Left renal pelvis (tissue), 4 donors: Measurements from ENCODE around the gene BCL2. TPM values are rescaled to one million over a fixed set of nuclear protein-coding genes. Genes with fewer than 3 reads are reported as not detected.
A peak's percentile ranks its signal among the peaks of the same experiment; 100 is the strongest.

Experiments used
- DNase-seq, 4 donors: peaks; one replicate each; pipeline ENCODE4 v3.0.0-alpha.2; 2013; ENCODE audit warnings: low read depth in 4 of 4, low spot score in 3 of 4
- polyA plus RNA-seq, 4 donors: library from polyadenylated mRNA; unstranded; fragments of 120-200 nt; gene quantifications; one replicate each; pipeline ENCODE4 v1.2.1, GENCODE V29; 2013; ENCODE audit not compliant: insufficient read length in 4 of 4

The BCL2 gene
- polyA plus RNA-seq, 4 donors: 21.6 to 27.4 (median 24.5) TPM

DNA sequence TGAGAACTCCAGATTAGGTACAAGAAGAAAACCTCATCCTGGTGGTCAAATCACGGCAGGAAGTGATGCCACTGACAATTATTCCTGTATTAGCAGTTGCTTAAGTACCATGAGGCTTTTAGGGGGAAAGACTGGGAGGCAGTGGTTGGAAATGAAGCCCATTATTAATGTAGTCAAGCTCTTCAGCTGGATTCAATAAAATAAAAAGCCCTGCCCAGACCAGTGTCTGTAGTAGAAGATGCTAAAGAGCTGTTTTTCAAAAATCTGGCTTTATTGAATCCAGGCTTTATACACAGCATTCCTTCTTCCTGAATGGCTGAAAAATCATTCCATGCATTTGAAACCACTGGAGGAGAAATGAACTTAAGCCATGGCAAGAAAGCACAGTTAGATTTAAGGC, 155.2 kb downstream of the BCL2 start:
- DNase-seq: no peak

DNA sequence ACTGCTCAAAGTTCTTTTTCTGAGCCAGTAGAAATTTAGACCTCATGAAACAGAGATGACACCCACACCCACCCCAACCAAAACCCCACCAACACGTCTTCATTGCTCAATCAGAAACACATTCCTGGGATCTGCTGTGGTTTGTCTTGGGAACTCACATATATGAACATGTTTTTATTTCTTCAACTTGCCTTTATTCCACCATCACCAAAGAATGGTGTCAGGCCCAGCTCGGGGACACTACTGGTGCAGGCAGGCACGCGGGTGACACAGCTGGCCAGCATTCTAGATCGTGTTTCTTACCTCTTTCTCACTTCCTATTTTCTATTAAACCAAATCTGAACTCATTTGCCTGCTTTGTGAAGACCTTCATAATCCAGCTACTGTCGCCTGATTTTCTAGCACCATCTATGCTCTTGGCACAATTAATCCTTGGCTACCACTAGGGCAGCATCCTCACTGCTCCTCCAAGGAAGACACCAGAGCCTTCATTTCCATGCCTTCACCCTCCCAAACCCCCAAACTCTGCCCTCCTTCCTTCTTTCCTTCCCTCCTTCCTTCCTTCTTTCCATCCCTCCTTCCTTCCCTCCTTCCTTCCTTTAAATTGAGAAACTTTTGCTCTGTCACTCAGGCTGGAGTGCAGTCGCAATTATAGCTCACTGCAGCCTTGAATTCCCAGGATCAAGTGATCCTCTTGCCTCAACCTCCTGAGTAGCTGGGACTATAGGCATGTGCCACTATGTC, 157.1 kb downstream of the BCL2 start:
- no peak for DNase-seq

DNA sequence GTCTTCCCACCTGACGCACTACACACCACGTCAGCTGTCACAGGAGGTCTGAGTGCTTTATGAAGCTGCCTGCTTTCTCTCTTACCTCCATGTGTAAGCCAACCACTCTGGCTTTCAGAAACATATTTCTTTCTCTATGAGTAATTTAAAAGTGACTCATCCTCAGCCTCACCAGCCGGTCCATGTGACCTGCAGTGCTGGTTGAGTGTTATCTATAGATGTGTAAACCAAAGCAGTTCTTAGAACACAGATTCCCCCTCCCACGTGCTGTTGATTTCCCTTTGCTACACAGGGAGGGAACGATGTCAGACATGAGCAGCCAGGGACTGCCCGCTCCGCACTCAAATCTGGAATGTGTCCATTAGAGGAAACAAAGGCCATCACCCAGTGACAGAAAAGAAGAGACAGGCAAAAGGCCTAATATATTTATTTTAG, 157.8 kb downstream of the BCL2 start:
- no peak for DNase-seq

DNA sequence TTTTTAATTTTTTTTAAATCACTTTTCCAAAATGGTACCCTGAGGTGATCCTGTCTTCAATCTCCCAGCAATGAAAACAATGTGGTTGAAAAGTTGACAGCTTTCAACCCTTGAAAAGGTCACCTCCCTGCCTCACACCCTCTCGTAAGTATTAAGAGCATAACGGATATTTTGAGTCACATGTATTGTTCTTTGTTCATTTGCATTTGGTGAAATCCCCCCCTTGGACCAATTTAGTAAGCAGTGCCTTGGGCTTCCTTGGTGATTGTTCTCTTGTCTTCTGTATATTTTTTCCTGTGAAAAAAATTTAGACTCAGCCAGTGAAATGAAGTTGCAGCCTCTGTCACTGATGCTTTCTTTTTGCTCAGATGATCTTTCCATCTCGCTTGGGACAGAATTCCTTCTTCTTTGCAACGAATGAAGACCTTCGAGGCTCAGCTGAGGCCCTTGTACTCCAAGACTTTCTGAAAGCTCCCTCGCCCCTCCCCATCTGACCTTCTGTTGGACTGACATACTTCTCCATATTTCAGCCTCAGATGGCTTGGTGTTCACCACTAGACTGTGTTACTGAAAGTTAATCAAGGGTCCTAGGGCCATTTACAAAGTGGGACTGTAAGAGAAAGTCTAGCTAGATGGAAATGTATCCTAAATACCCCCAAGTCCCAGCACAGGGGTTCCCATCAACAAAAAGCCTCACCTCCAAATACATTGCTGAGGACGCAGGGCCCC, 158.4 kb downstream of the BCL2 start:
- no peak for DNase-seq

DNA sequence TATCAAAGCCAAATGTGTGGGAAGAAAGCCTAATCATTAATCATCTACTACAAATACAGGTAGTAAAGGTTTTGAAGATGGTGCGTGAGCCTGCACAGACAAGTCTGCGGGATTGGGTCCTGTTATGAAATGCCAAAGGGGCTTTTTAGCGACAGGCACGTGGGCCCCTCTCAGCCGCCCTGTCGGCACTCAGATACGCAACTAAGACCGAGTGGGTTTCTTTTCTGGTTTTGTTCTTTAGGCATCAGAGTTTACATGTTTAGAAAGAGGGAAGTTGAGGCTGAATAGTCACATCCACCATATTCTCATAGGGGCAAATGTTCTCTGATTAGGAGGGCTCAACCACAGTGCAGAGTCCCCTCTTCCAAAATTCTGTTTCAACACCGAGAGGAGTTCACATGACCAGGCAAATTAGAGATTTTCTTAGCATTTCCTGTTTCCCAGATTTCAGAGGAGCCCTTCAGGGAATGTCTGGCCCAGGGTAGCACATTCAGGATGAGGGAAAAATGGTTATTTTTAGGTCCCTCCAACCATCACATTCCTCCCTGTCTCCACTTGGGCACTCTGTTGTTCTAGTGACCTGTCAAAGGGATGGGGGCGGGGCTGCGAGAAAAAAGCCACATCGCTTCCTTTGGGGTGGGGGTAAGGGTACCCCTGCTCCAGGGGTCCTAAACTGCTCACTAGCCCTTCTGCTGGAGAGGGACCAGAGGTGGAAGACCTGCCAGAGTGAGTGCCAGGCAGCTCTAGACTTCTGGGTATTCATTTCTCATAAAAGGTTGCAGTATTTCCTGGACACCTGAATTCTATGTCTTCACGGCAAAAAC, 159.2 kb downstream of the BCL2 start:
- DNase-seq: no peak

DNA sequence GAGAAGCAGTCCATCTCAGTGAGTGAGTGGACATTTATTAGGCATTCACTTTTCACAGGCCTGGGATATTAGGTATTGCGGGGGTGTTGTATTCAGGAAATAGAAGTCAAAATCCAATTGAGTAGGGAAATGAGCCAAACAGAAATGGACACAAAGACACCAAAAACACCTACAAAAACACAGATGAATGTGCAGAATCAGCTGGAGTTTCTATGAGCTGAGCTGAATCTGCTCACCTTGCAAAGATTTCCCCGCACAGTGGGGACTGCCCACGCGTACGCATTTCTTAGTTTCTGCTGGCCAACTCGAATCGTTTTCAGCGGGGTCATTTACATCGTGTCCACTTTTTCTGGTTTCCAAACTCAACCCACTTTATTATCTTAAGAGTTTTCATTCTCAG, 160.0 kb downstream of the BCL2 start:
- DNase-seq: no peak

DNA sequence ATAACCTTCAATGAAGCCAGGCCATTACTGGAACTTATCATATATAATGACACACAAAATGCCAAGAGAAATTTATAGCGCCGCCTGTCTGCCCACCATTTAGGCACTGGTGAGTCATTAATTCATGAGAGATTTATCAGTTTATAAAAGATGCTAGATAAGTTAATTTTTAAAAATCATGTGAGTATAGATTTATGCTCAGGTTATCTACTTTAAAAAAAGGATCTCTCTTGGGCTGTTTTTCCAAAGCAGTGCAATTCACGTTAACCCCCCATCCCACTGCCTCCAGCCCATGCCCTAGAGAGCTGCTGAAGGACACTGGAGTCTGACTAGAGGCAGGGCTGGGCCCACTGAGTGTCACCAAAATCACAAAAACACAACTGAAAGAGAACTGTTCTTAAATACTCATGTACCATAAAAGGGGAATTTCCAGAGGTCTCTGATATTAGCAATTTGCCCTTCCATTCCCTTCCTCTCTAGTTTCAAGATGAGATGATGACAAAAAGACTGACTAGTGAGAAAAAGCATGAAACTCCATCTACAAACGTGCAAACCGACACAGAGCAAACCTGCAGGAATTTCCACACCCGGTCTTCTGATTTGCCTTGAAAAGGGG, 160.8 kb downstream of the BCL2 start:
- no peak for DNase-seq

DNA sequence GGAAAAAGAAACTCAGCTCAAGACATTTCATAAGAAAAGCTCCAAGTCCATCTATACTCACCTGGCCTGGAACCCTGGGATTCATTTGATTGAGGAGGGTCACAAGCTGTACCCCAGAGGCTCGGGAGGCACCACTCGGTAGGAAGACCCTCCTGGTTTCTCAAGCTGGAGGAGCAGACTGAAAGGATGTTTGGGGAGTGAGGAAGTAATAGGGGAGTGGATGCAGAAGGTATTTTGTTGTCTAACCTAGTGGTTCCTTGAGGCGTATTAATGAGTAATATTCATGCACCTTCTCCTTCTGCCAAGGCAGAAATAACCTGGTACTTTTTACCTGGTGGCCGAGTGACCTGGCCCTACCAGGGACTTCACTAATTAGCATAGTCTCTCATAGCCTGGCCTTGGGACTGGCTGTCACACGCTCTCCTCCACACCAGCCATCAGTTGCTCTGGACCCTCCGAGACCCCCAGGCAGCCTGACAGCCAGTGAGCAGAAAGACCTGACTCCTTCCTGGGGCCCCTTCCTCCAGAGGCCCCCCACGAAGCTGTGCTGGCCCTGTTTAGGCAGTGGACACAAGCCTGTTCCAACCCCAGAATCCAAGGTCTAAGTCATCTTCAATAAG, 161.4 kb downstream of the BCL2 start:
- DNase-seq: no peak

DNA sequence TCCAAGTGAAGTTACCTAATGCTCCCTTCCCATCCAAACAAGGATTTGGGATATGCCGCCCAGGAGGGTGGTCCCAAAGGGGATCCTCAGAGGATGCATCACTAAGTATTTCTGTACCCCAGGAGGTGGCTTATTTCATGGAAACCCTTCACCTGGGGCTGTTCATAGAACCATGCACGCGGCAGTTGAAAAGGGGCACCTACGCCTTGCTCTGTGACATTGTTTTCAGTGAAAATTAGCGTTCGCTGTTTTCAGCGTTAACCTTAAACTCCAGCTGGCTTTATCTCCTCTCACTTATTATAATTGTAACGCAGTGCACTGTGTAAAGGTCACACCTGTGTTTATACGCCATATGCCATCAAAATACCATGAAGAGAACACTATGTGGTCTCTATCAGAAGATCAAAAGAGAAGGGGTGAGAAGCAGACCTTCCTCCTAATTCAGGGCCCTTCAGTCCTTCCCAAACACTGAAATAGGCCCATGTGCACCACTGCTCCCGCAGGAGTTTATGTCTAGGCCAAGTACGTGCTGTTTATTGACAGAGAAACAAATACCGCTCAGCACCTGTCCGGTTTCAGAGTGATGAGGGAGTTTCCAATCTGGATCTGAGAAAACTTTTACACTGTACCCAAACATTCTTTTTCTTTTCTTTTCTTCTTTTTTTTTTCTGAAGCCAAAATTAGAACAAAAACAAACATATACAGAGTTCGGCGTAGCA, 162.1 kb downstream of the BCL2 start:
- no peak for DNase-seq

DNA sequence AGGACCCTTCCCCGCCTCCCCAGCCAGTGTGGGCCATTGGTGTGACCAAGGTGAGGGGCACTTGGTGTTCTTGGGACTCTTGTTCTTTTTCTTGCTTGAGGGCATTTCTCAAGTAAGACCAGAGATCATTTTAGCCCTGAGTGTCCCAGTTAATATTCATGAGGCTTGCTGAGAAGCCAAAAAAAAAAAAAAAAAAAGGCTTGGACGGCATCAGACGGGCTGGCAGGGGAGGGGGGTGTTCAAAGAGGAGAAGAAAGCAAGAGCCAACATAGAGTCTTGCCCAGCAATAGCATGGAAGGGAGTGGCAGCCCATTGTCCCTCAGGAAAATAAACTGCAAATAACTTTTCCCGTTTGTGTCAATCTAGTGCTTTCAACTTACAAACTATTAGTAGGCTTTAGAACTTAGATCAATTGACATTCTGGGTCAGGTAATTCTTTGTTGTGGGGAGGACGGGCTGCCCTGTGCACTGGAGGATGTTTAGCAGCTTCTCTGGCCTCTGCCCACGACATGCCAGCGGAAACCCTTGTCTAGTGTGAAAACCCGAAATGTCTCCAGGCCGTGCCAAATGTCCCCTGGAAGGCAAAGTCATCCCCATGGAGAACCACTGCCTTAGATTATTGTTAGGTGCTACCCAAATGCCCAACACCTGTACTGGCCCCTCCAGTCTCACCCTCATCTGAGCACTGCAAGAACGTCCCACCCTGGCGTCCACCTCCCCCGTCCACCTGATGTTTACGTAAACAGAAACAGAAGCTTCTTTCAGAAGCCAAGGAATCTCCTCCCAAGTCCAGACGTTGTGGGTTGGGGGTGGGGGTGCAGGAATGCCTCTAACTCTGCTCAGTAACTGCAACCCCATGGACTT, 163.4 kb downstream of the BCL2 start:
- DNase-seq: no peak

DNA sequence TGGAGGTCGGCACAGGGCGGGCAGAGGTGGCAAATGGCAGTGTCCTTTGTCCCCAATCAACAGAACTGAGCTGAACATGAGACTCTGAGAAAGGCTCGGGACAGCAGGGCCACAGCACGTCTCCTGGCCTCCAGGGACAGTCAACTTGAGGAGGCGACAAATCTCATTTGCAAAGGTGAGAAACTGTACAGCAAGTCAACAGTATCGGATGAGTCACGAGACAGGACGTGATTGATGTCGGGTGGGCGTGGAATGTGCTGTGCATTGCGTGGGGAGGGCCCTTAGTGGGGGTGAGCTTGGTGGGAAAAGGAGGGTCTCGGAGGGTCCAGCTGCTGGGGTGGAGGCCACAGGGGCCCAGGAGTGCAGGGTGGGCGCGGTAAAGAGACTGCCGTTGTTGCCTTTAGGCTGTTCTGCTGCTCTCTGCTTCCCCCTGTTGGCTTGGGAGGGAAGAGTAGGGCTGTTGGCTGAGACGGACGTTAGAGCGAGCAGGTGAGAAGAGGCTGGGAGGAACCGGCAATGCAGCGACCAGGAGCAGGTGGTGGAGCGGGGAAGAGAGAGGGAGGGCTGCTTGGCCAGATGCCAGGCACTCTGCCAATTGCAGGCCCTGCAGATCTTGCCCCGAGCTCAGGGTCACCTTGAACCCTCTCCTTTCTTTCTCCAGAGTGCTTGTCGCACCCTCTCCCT, 164.3 kb downstream of the BCL2 start:
- DNase-seq: peak in 3 of 4 donors; percentile 48 to 69 (median 63)

DNA sequence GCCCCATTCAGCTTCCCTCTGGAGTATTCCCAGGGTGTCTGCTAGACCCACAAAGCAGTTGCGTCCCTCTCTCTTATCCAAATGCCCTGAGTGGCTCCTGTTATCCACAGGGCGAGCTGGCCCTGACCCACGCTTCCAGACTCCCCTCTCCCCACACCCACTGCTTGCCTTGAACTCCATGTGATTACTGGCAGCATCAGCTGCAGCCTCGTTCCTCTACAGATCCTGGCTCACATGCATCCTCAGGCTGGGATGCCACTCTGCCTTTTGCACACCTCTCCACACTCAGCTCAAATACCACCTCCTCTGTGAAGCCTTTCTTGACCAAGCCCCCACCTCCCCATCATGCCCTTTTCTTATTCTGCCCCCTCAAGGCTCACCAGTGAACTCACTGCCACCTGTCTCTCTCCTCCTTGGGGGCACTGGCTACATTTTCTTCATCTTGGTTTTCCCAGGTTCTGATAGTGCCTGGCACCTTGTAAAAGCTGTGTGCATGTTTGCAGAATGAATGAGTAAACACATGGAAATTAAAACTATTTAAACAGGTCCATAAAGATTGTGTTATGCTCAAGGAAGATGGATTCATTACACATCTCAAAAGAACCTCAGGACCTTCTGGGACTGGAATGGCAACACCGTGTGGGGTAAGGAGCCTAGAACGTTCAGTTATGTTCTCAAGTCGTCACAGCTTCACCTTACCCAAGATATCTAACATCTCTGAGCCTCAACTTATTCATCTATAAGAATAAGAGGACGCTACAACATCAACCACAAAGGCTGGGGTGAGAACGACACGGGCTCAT, 165.0 kb downstream of the BCL2 start:
- no peak for DNase-seq

DNA sequence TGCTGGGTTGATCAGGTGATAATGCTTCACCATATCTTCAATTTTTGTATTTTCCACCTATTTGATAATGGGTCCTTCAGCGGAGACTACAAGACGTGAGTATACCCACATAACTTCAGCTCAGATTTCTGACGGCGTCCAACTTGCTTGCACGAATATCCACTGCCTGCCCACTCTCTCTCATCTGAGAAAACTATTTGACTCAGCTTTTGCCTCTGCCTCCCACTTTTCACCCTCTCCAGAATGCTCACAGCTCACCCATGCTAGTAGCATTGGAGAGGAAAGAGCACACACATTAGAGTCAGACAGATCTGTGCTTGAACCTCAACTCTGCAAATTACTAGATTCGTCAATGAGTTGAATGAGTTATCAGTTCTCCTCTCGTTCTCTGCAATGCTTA, 166.8 kb downstream of the BCL2 start:
- DNase-seq: no peak

DNA sequence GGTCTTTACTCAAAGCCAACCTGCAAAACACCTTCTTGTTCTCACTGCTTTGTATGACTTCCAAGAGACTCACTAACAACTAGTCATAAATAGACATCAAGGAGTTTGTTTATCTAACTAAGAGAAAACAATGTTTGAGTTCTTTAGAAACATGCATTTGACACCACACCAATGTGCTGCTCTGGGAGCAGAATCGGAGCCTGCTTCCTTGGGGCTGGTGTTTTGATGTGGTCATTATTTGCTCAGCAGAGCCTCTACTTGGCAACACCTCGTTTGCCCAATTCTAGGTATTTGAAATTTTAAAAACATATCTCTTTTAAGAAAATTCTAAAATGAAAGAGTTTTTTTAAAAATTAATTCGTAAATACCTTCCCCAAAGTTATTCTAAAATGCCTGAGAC, 167.5 kb downstream of the BCL2 start:
- no peak for DNase-seq

DNA sequence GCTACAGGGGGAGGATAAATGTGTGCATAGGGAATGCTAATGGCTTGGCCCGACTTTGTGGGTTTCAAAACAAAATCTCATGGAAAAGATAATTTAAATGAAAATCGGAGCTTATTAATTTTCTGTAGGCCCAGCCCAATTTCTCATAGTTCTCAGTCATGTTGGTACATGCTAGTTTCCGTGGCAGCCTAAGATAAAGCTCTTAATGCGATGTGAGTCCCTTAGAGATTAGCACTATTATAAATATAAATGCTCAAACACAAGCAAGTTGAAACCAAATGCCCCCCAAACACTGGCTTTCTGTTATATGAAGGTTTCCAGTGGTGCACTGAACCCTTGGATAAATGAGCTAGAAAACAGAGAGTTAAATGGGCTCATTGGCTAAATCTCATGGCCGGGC, 168.0 kb downstream of the BCL2 start:
- DNase-seq: no peak

DNA sequence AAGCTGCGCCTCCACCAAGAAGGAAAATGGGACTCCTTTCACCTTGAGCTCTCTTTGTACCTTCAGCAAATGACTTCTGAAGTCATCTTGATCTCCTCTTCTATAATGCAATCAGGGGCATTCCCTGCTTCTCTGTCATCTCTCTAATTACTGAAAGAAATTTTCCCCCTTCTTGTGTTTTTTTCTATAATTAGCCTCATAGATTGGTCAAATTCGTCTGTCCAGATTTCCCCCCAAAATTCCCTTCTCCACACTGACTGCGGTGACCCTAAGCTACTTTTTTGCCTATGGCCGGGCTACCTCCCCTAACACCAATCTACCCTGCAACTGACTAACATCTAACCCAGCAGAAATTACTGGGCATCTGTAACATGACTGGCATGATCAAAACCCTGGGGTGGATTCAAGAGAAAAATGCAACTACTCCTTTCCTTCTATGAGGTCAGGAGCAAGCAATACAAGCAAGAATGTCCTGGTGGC, 168.6 kb downstream of the BCL2 start:
- DNase-seq: no peak

DNA sequence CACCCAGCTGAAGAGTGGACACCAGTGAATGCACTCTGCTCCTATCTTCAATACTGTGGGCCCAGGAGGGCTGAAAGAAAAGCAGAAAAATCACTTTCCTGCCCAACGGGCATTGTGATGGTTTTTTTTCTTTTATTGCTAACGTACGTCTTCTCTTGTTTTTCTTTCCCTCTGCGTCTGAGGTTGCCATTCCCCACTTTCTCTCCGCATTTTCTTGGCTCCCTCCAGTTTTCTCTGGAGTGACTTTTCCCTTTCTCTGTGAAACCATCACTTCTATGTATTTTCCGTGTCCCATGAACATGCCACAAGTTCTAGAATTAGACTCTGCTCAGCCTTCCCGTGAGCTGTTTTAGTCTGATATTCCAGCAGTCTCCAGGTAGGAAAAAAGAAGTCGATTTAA, 169.2 kb downstream of the BCL2 start:
- no peak for DNase-seq

DNA sequence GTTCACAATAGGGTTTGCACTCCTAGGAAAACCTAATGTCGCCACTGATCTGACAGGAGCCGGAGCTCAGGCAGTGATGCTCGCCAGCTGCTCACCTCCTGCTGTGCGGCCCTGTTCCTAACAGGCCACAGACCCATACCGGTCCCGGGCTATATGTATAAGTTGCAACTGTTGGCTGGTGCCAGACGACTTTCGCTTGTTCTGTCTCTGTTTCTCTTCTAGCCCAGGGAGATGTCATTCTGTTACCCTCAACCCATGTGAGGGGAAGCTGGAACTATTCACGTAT, 170.3 kb downstream of the BCL2 start:
- DNase-seq: no peak
